Parathyroid adenoma (tissue), 2 donors: ENCODE data around the gene TM2D1.

Experiments
- H2AFZ ChIP-seq: fragments of 300-600 bp; sonication (generic); one replicate; pipeline ENCODE4 v1.7.0; 2017; ENCODE audit warnings: antibody characterized with exemption, mild to moderate bottlenecking
- H3K27ac ChIP-seq: fragments of 300-600 bp; sonication (generic); one replicate; pipeline ENCODE4 v1.7.0; 2017
- H3K27me3 ChIP-seq: fragments of 300-600 bp; sonication (generic); one replicate; pipeline ENCODE4 v1.7.0; 2017; ENCODE audit warnings: low read length; ENCODE audit not compliant: control insufficient read depth, insufficient read depth
- H3K36me3 ChIP-seq: fragments of 300-600 bp; sonication (generic); one replicate; pipeline ENCODE4 v1.7.0; 2017; ENCODE audit warnings: low read length; ENCODE audit not compliant: control insufficient read depth, insufficient read depth
- H3K4me1 ChIP-seq: fragments of 300-600 bp; sonication (generic); one replicate; pipeline ENCODE4 v1.7.0; 2017; ENCODE audit warnings: control low read depth
- H3K4me2 ChIP-seq: fragments of 300-600 bp; sonication (generic); one replicate; pipeline ENCODE4 v1.7.0; 2017; ENCODE audit warnings: low read length
- H3K4me3 ChIP-seq: fragments of 300-600 bp; sonication (generic); one replicate; pipeline ENCODE4 v1.7.0; 2017; ENCODE audit warnings: low read depth, low read length
- H3K79me2 ChIP-seq: fragments of 300-600 bp; sonication (generic); one replicate; pipeline ENCODE4 v1.7.0; 2017; ENCODE audit warnings: control low read depth
- H3K9ac ChIP-seq: fragments of 300-600 bp; sonication (generic); one replicate; pipeline ENCODE4 v1.7.0; 2017; ENCODE audit warnings: mild to moderate bottlenecking
- H3K9me3 ChIP-seq: fragments of 300-600 bp; sonication (generic); one replicate; pipeline ENCODE4 v1.7.0; 2017; ENCODE audit warnings: low read length; ENCODE audit not compliant: control insufficient read depth
- TF ChIP-seq, protein P1 (sequence below): fragments of 300-600 bp; sonication (generic); IDR thresholded peaks from one replicate; pipeline ENCODE4 v1.7.0; 2017; ENCODE audit warnings: antibody characterized with exemption, mild to moderate bottlenecking
- donor health status: primary hyperparathyroidism.

TM2D1 gene

DNA sequence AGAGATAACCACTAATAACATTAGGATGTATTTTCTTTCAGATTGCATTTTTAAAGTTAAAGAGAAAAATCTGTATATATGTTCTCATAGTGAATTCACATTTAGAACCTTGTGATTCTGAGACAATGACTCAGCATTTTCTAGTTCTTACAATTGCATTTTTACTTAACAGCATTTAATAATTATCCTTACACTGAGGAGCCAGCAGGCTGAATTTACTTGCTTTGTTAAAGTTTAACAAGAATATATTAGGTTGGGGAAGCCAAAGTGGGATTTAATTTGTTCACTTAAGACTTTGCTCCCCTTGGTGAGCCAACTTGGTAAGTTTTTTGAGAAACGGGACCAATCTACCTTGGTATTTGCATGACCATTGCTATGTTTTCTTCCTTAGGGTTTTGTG lies 21.9 kb upstream of the TM2D1 start:
- Histone ChIP-seq H3K27me3 (no peaks in the 10 kb centered on the region), H3K9me3 (no peaks in the 10 kb centered on the region), H2AFZ (no peak overlapping the region), H3K4me1 (peaks cover 2% of the 10 kb centered on the region), H3K27ac (no peak overlapping the region), H3K36me3 (no peaks in the 10 kb centered on the region), H3K4me3 (no peak overlapping the region), H3K79me2 (no peaks in the 10 kb centered on the region), H3K9ac (no peak overlapping the region), H3K4me2 (no peak overlapping the region)
- TF ChIP-seq, protein P1, sequence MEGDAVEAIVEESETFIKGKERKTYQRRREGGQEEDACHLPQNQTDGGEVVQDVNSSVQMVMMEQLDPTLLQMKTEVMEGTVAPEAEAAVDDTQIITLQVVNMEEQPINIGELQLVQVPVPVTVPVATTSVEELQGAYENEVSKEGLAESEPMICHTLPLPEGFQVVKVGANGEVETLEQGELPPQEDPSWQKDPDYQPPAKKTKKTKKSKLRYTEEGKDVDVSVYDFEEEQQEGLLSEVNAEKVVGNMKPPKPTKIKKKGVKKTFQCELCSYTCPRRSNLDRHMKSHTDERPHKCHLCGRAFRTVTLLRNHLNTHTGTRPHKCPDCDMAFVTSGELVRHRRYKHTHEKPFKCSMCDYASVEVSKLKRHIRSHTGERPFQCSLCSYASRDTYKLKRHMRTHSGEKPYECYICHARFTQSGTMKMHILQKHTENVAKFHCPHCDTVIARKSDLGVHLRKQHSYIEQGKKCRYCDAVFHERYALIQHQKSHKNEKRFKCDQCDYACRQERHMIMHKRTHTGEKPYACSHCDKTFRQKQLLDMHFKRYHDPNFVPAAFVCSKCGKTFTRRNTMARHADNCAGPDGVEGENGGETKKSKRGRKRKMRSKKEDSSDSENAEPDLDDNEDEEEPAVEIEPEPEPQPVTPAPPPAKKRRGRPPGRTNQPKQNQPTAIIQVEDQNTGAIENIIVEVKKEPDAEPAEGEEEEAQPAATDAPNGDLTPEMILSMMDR: no peak

- no peak overlapping the region for H3K9ac ChIP-seq
These were observed 19.0 kb upstream of the TM2D1 start for GRCh38 chr1:61743716-61744580.

GRCh38 chr1:61743431-61743705 lies 18.4 kb upstream of the TM2D1 start:
- H3K27me3 ChIP-seq: no peaks in the 10 kb centered on the region
- H3K4me2 ChIP-seq: peak overlapping the region; percentile 73
- TF ChIP-seq, protein P1: no peak
- peaks cover 2% of the 10 kb centered on the region for H3K4me1 ChIP-seq
- no peaks in the 10 kb centered on the region for H3K36me3 ChIP-seq
- H2AFZ ChIP-seq: peak overlapping the region; percentile 95
- H3K79me2 ChIP-seq: peaks cover 2% of the 10 kb centered on the region
- peak overlapping the region; percentile 63 for H3K4me3 ChIP-seq
- peak overlapping the region; percentile 89 for H3K27ac ChIP-seq
- no peaks in the 10 kb centered on the region for H3K9me3 ChIP-seq
- peak overlapping the region; percentile 53 for H3K9ac ChIP-seq

More at GRCh38 chr1:61743716-61744580, 19.0 kb upstream of the TM2D1 start:
- H3K79me2 ChIP-seq: peaks cover 2% of the 10 kb centered on the region
- H3K4me2 ChIP-seq: peak overlapping the region; percentile 73
- H3K27me3 ChIP-seq: no peaks in the 10 kb centered on the region
- H3K4me3 ChIP-seq: peak overlapping the region; percentile 63
- no peak overlapping the region for H2AFZ ChIP-seq
- H3K36me3 ChIP-seq: no peaks in the 10 kb centered on the region
- H3K9me3 ChIP-seq: no peaks in the 10 kb centered on the region
- H3K4me1 ChIP-seq: peaks cover 2% of the 10 kb centered on the region
- no peak overlapping the region for H3K27ac ChIP-seq
- TF ChIP-seq, protein P1: no peak

- peak overlapping the region; percentile 65 for H3K4me3 ChIP-seq
- peak overlapping the region; percentile 95 for H2AFZ ChIP-seq
- H3K27me3 ChIP-seq: no peaks in the 10 kb centered on the region
- peaks cover 2% of the 10 kb centered on the region for H3K79me2 ChIP-seq
- no peaks in the 10 kb centered on the region for H3K9me3 ChIP-seq
- H3K9ac ChIP-seq: peak overlapping the region; percentile 53
- peaks cover 2% of the 10 kb centered on the region for H3K4me1 ChIP-seq
- no peaks in the 10 kb centered on the region for H3K36me3 ChIP-seq
- H3K27ac ChIP-seq: peak overlapping the region; percentile 89
- TF ChIP-seq, protein P1: no peak
- peak overlapping the region; percentile 93 for H3K4me2 ChIP-seq
These were observed 17.9 kb upstream of the TM2D1 start for GRCh38 chr1:61742620-61743430.
